Measurements from ENCODE around the gene PMS1.

DNA sequence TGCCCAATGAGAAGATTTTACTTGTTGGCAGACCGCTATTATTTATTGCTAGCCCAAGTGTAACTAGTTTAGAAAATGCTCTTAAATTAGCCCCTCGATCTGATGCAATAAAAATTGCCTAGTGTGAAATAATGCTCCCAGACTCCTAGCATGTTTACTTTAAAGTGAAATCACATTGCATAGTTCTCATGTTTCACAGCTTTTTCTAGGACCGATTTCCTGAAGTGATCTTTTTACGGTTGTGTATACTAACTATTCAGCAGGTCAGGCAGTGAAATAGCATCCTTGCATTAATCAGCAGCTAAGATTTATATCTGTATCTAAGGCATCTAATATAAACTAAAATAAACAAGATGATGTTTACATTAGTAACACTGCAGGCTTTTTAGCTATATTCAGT lies 52.4 kb downstream of the PMS1 start:
- TF ChIP-seq, protein P1, sequence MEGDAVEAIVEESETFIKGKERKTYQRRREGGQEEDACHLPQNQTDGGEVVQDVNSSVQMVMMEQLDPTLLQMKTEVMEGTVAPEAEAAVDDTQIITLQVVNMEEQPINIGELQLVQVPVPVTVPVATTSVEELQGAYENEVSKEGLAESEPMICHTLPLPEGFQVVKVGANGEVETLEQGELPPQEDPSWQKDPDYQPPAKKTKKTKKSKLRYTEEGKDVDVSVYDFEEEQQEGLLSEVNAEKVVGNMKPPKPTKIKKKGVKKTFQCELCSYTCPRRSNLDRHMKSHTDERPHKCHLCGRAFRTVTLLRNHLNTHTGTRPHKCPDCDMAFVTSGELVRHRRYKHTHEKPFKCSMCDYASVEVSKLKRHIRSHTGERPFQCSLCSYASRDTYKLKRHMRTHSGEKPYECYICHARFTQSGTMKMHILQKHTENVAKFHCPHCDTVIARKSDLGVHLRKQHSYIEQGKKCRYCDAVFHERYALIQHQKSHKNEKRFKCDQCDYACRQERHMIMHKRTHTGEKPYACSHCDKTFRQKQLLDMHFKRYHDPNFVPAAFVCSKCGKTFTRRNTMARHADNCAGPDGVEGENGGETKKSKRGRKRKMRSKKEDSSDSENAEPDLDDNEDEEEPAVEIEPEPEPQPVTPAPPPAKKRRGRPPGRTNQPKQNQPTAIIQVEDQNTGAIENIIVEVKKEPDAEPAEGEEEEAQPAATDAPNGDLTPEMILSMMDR (IDR thresholded peaks at IDR 0.05 in 4 of 5, conservative IDR thresholded peaks at IDR 0.05 in 1 of 5): no peak
- TF ChIP-seq POLR2A (IDR thresholded peaks at IDR 0.05): no peak
